Measurements from ENCODE around the gene TMEM132A. TPM values are rescaled to one million over a fixed set of nuclear protein-coding genes. Genes with fewer than 3 reads are reported as not detected.

The TMEM132A gene
- polyA plus RNA-seq, 10 donors, result 28.4 to 46.5 (median 36.6) TPM

DNA sequence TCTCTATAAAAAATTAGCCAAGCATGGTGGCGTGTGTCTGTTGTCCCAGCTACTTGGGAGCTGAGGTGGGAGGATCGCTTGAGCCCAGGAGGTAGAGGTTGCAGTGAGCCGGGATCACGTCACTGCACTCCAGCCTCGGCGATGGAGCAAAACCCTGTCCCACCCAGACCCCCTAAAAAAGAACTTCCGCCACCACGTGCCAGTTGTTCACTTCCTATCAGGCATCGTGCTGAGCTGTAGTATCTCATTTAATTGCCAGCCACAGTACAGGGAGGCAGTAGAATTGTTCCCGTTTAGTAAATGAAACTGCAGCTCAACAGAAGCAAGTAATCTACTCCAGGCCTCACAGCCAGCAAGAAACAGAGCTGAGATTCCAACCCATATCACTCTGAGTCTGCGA, 3.0 kb upstream of the TMEM132A start:
- no peak for DNase-seq

DNA sequence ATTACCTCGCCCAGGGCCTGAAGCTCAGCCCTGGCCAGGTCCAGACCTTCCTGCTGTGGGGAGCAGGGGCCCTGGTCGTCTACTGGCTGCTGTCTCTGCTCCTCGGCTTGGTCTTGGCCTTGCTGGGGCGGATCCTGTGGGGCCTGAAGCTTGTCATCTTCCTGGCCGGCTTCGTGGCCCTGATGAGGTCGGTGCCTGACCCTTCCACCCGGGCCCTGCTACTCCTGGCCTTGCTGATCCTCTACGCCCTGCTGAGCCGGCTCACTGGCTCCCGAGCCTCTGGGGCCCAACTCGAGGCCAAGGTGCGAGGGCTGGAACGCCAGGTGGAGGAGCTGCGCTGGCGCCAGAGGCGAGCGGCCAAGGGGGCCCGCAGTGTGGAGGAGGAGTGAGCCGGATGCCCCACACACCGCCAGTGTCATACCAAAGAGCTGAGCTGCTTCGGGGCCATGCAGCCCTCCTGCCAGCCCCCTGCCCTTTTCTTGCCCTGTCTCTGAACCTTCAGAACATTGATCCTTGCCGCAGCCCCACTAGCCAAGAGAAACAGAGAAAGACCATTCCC, 2.4 kb upstream of the TMEM132A start:
- DNase-seq, result no peak

DNA sequence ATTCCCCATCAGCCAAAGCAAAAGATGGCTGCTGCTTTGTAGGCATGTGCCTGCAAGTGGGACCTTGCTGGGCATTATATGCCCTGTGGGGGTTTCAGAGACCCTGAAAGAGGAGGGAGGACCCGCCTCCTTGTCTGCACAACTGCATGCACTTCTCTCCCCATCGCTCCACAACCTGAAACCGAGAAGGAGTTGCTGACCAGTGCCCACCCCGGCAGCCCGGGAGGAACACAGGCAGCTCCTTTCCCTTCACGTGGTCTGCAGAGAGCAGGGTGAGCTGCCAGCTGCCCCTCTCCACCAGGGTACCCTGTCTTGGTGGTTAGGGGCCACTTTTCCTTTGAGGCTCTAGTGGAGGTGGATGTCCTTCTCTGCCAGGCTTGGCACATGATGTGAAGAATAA, 1.4 kb upstream of the TMEM132A start:
- no peak for DNase-seq

DNA sequence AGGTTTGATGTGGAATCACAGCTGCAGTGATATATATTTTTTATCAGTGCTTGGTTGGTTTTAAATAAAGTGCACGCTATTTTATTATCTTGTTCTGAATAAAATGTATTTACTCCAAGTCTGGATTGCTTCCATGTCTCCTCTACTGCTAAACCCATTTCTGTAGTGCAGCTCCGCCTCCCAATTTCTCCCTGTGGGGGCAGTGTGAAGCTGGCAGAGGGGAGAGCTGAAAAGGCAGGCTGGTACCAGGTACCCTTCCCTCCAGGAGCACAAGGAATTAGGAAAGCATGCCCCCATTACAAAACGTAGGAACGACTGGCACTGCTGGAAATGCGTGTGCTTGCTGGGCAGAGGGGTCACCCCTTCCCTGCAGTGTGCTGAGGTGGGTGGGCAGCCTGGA, 934 bp upstream of the TMEM132A start:
- DNase-seq, result no peak

DNA sequence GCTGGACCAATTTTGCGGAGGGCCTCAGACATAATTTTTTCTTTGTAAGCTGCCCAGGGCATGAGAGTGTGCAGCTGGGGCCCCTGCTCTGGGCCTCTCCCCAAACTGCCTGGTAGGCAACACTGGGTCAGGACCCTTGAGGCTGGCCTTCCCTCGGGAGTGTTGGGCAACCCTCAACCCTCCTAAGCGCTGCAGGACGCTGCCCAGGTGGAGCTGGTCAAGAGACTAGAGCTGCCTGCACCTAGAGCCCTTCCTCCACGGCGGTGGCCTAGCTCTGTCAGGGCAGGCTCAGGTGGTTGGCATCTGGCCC, 505 bp upstream of the TMEM132A start:
- no peak for DNase-seq

DNA sequence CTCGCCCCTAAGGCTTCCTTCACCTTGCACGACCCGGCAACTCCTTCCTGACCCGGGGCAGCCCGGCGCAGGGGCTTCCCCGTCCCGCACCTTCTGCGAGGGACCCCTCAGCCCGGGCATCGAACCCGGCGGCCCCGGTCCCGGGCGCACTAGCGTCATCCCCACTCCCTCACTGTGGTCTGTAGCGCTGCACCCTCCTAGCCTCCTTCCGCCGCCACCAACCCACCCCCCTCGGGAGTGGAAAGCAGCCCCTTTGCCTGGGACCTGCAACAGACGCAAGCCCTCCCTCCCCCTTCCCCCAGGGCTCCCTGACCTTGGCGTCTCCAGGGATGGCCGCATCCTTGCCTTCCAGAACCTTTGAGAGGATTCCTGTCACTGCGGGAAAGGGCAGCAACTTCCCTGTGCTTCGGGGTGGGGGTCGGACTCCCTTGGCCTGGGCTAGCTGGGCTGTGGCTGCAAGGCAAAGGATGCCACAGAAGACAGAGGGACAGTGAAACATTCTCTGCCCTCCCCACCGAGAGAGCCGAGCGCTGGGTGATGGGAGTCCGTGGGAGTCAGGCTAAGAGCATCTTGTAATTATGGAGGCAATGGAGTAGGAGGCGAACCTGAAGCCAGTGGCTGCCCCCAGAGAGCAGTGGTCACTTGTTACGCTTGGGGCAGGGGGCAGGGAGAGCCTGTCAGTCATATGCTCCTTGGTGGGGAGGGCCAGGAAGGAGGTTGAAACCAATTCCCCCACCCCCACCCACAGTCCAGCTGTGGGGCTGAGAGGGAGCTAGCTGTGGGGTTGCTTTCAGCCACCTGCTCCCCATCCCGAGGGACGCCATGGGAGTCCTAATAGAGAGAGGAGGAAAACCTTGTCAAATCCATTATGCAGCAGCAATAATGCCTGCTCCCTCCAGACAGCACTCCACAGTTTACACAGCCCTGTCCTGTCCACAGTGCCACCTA, 920 bp downstream of the TMEM132A start:
- DNase-seq, result peak in 1 of 3 donors; percentile 49

DNA sequence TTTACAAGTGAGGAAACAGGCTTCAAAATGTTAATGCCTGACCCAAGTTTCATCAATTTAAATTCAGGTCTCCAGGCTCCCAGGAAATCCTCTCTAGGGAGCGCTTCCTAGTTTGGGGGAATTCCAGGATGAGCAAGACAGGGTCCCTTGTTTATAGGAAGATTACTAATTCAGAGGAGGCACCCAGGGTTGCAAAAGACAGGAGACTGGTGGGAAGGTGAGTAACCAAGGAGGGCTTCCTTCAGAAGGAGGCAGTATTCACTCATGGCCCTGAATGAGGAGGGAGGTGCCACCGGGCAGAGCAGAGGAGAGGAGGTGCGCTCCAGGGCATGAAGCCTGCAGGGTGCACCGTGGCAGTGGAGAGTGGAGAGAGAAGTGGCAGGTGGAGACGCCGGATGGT, 1.6 kb downstream of the TMEM132A start:
- DNase-seq, result no peak

DNA sequence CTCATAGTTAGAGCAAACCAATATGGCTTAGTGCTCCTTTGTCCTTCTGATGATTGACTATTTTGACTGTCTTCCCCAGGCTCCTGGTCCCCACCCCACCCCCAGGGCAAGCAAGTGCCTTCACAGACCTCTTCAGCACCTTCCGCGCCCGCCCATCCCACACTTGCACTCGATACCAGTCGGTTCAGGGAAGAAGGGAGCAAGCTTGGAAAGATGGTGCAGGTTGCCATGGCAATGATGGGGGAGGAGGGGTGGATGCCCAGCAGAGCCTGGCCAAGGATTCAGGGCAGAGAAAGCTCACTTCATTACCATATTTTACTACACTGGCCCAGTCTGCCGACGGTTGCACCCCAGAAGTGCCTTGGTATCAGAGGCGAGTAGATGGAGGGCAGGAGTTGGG, 2.2 kb downstream of the TMEM132A start:
- no peak for DNase-seq

DNA sequence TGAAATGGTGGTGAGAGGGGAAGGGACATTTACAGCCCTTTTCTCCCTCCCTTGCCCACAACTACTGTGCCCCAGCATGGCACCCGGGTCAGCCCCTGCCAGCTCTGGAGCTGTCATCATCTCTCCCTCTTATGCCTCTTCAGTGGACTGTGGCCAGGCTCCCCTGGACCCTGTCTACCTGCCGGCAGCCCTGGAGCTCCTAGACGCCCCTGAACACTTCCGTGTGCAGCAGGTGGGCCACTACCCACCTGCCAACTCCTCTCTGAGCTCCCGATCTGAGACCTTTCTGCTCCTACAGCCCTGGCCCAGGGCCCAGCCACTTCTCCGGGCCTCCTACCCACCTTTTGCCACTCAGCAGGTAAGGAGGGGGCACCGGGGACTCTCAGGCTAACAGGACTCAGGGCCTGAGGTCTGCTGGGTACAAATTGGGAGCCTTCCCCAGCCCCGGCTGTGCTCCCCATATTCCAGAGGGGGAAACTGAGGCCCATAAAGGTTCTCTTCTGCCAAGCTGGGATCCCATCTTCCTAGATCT, 2.9 kb downstream of the TMEM132A start:
- no peak for DNase-seq

DNA sequence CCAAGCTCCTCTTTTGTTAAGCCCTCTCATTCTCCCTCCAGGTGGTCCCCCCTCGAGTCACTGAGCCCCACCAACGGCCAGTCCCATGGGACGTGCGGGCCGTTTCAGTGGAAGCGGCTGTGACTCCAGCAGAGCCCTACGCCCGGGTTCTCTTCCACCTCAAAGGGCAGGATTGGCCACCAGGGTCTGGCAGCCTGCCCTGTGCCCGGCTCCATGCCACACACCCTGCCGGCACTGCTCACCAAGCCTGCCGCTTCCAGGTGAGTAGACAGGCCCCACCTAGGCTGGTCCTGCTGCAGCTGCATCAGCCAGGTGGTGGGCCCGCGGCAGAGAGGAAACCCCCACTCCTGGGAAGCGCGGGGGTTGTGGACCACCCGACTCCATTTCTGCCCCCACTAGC, 3.3 kb downstream of the TMEM132A start:
- no peak for DNase-seq

DNA sequence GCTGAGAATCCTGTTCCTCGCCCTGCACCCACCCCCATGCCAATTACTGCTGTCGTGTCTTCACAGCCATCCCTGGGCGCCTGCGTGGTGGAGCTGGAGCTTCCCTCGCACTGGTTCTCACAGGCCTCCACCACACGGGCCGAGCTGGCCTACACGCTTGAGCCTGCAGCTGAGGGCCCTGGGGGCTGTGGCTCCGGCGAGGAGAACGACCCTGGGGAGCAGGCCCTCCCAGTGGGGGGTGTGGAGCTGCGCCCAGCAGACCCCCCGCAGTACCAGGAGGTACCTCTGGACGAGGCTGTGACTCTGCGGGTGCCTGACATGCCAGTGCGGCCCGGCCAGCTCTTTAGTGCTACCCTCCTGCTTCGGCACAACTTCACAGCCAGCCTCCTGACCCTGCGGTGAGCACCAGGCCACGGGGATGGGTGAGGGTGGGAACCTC, 4.3 kb downstream of the TMEM132A start:
- no peak for DNase-seq

DNA sequence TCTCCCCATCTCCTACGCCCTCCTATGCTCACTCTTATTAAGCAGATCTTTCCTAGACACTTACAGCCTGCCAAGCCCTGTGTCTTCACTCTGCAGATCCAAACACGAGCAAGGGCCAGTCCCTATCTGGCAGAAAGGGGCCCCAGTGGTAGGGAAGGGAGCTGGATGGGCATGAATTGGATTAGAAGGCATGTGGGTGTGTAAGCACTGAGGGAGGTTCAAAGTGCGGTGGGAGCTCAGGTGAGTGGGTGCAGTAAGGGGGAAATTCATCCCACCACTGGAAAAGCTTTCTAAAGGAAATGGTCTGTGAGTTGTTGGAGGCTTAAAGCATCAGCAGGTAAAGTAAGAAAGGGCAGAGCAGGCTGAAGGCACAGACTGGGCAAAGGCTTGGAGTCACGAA, 5.5 kb downstream of the TMEM132A start:
- DNase-seq, result no peak

DNA sequence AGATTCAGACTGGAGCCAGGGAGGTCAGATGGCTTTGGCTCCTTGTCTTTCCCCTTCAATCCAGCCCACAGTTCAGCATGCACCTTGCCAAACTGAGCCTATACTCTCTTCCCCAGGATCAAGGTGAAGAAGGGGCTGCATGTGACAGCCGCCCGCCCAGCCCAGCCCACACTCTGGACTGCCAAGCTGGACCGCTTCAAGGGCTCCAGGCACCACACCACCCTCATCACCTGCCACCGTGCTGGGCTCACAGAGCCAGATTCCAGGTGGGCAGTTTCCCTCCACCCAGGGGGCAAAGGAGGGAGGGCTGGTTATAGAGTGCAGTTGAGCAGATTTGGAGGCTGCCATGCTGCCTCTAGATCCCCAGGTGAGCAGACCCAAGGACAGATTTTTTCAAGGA, 6.1 kb downstream of the TMEM132A start:
- no peak for DNase-seq

DNA sequence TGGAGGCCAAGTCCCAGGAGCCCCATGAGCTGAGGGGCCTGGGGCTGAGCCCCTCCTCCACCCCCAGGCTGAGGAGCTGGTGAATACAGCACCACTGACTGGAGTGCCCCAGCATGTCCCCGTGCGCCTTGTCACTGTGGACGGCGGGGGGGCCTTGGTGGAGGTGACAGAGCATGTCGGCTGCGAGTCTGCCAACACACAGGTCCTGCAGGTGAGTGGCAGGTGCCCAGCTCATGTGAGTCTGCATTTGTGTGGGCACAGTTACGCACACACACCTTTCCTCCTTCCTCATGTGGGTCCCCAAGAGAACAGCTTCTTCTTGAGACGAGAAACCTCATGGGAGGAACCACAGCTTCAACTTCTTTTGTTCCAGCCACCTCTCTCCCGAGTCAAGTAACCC, 7.7 kb downstream of the TMEM132A start:
- DNase-seq, result no peak

DNA sequence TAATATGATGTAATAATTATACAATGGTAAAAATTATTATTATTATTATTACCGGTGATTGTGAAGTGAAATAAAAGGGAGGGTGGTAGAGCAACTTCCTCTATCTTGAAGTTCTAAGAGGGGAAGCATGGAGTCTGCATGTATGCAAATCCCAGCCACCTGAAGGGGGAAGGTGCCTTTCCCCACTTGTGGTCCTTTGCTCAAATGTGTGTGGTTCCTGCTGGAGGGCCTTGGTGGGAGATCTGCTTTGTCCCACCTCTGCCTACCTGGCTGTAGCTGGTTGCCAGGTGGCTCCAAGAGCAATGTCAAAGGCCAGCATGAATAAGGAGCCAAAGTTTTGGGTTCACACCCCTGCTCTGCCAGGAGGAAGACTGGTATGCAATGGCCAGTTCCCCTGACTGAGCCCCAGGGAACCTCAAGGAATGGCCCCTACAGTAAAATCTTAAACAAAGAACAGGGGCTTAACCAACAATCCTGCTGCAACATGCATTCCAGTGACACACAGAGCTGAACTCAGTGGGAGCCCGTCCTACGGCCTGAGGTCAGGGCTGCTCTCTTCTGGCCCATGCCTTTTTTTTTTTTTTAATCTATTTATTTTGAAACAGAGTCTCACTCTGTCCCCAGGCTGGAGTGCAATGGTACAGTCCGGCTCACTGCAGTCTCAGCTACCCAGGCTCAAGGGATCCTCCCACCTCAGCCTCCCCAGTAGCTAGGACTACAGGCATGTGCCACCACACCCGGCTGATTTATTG, 8.5 kb downstream of the TMEM132A start:
- no peak for DNase-seq

DNA sequence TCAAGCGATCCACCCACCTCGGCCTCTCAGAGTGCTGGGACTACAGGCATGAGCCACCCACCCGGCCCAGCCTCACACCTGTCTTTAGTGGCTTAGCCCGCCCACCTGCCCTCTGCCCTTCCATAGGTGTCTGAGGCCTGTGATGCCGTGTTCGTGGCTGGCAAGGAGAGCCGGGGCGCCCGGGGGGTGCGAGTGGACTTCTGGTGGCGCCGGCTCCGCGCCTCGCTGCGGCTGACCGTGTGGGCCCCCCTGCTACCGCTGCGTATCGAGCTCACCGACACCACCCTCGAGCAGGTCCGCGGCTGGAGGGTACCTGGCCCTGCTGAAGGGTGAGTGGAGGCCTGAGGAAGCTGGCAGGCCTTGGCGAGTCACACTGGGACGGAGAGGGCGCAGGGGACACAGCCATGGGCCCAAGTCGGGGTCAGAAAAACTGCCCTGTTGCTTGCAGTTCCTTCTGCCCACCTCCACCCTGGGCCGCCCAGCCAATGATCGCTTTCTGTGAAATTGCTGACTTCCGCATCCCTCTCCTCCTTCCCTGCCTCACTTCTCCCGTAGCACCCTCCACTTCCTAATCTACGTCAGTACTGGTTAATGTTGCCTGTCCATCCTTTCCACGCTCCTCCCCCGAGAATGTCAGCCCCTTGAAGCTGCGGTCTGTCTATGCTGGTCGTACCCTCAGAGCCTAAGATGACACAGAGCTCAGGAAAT, 9.3 kb downstream of the TMEM132A start:
- DNase-seq, result no peak

DNA sequence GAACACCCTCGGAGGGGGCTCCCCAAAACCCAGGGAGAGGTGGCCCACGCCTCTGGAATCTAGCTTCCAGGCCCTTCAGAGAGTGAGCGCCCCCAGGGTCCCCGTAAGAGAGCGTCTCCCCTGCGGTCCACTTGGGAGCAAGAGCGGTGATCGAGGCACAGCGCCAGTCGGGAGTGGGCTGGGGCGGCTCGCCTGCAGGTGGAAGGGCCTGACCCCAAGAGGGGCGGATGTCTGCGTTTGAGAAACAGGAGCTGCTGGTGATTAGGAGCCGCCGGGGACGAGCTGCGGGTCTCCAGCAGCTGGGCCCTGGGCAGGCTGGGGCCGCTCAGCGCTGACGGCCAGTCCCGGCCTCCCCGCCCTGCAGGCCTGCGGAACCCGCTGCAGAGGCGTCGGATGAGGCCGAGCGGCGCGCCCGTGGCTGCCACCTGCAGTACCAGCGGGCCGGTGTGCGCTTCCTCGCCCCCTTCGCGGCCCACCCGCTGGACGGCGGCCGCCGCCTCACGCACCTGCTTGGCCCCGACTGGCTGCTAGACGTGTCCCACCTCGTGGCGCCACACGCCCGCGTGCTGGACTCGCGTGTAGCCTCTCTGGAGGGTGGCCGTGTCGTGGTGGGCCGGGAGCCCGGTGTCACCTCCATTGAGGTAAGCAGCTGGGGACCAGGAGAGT, 10.0 kb downstream of the TMEM132A start:
- no peak for DNase-seq

DNA sequence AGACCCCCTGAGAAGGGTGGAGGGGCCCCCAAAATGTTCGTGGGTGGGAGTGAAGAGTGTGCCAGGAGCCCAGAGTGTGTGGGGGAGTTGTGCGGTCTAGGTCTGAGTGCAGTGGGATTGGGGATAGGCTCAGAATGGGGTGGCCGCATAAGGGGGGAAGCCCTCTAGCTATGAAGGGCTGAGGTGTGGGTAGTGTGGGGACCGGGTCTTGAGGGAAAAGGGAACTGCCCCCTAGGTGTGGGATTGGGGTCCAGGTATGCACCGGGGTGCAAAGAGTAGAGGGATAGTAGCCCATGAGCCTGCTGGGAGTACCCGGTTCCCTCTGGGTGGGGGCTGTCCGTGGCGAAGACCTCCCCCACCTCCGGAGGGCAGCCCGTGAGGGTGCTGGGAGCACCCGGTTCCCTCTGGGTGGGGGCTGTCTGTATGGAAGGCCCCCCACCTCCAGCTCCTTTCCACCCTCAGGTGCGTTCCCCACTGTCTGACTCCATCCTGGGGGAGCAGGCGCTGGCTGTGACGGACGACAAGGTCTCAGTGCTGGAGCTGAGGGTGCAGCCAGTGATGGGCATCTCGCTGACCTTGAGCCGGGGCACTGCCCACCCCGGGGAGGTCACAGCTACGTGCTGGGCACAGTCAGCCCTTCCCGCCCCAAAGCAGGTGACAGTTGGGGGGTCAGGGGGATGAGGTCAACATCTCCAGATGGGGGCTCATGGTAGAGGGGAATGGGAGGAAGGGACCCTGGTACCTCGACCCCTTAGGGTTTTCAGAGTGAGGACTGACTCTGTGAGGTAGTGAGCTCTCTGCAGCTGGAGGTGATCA, 10.7 kb downstream of the TMEM132A start:
- no peak for DNase-seq

DNA sequence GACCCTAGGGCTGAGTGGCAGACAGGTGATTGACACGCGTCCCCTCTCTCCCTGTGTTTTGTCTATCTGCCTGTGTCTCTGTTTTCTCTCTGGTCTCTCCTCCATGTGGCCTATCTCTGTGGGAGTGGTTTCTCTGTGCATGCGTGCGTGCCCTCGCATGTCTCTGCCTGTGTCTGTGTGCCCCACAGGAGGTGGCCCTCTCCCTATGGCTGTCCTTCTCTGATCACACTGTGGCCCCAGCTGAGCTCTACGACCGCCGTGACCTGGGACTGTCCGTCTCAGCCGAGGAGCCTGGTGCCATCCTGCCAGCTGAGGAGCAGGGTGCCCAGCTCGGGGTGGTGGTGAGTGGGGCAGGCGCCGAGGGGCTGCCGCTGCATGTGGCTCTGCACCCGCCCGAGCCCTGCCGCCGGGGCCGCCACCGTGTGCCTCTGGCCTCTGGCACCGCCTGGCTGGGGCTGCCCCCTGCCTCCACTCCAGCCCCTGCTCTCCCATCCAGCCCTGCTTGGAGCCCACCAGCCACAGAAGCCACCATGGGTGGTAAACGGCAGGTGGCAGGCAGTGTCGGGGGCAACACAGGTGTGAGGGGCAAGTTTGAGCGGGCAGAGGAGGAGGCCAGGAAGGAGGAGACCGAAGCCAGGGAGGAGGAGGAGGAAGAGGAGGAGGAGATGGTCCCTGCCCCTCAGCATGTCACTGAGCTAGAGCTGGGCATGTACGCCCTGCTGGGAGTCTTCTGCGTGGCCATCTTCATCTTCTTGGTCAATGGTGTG, 11.6 kb downstream of the TMEM132A start:
- no peak for DNase-seq

All from muscle of back (tissue), 11 donors.